Measurements from ENCODE around the gene TMPRSS3. TPM values are rescaled to one million over a fixed set of nuclear protein-coding genes. Genes with fewer than 3 reads are reported as not detected.

Gene TMPRSS3
- total RNA-seq, 1 experiment from 2014 or later, result not detected

- DNase-seq (ENCODE audit: low read depth), result no peak
Measured at GRCh38 chr21:42389449-42389835, 6.4 kb downstream of the TMPRSS3 start.

DNA sequence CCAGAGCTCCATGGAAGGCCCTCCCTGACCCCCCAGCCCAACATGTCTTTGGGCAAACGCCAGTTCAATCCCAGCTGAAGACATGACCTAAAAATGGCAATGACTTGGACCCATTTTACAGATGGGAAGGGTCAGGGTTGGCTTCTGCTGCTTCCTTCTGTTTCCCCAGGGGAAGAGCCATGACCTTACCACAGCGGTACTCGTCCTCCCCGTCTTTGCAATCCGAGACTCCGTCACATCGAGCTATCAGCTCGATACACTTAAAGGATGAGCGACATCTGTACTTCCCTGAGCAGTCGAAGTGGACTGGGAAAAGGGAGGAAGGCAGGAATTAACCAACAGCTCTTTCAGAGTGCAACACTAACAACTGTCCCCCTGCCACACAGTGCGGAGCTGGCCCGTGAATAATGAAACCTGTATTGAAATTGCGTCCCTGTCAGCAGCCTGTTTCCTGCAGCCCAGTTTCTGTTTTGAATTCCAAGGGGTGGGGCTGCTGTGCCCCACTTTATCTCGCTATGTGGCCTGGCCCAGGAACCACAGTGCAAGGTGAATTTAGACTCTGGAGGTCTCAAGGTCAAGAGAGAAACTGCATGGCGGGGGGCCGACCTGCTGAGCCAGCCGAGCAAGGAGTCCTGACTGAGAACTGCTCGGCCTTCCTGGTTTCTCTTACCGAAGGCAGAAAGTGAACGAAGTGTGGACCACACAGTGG, 7.0 kb downstream of the TMPRSS3 start:
- no peak for DNase-seq (ENCODE audit: low read depth)

DNA sequence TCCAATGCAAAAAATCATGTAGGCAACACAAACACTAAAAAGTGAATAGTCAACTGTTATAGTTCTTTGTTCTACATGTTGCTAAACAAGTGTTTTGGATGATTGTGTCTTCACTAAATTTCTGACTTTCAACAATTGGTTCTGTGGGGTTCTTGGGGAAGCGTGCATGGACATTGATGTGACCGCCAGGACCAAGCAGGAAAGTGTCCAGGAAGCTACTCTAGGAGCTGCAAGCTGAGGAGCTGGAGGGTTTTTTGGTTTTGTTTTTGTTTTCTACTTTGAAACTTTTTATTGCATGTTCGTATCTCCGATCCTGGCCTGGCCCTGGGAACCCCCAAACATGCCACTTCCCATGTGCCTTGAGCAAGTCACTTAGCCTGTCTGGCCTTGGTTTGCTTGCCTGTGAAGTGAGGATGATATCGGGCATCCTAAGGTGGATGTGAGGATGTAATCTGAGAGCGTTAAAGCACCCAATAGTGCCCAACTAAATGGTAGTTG, 8.0 kb downstream of the TMPRSS3 start:
- DNase-seq (ENCODE audit: low read depth), result no peak

DNA sequence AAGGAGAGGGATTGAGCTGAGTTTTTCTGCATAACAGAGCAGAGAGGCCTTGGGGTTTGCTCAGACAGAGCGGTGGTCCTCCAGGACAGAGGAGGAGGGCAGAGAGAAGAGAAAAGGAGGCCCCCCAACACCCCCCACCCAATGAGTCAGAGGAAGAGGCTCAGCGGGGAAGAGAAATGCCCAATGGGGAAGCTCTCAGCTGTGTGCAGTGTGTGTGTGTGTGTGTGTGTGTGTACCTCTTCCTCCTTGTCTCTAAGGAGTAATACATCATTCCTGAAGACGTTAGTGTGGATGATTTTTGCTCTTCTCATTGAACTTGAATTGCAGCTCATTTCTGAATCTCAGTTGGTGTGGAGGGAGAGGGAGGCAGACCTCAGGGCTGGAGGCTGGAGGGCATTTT, 8.7 kb downstream of the TMPRSS3 start:
- DNase-seq (ENCODE audit: low read depth), result no peak

DNA sequence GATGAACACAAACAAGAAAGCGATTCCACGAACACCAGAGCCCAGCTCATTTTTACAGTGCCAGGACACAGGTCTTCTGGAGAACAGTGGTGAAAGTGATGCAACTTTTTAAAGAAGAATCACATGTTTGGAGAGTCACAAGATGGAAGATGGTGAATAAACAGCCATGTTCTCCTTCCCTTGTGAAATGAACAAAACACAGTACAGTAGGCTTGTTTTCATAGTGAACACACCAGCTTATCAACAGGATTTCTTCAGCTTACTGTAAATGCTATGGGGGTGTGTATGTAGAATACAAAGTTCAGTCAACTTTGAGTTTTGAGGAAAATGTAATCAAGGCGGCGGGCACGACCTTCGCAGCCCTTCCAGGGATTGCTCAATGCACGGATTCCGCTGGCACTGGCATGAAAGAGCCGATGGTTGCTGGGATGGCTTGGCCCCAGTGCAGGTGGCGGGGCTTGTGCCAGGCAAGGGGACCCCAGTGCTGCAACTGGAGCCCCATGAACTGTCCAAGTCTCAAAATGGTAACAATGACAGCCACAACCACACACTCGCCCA, 9.7 kb downstream of the TMPRSS3 start:
- DNase-seq (ENCODE audit: low read depth), result no peak

DNA sequence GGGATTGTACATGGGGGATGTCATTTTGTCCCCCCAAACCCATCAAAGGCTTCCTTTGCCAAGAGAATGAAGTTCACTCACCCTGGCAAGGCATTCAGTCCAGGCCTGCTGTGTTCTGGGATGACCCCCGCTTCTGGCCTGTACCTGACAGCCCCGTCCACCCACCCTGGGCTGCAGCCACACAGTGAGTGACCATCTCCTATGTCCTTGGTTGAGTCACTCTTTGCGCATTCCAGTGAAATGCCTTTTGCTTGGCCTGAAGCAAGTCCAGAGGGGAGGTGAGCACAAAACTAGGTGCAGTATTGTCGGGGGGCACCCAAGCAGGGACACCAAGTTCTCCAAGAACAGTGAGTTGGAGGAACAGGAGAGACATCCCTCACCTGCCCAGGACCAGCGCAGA, 10.2 kb downstream of the TMPRSS3 start:
- no peak for DNase-seq (ENCODE audit: low read depth)

- no peak for DNase-seq (ENCODE audit: low read depth)
Measured at GRCh38 chr21:42384989-42385388, 10.9 kb downstream of the TMPRSS3 start.

GRCh38 chr21:42384156-42384945, 11.5 kb downstream of the TMPRSS3 start:
- DNase-seq (ENCODE audit: low read depth), result no peak

DNA sequence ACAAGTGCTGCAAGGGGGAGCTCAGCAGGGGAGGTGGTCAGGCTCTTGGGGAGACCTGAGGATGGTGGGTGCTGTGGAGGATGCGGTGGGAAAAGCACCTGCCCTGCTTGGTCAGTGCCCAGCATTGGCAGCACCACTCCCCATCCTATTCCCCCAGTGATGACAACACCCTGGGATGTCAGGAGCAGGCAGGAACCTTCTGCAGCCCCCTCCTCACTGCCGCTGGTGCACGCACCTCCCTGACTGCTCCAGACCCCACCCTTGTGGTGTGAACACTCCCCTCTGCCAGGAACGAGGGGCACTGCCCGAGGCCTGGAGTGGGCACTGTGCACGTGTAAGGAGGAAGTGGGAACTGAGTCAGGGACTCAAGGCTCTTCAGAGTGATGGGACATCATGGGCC, 12.5 kb downstream of the TMPRSS3 start:
- DNase-seq (ENCODE audit: low read depth), result no peak

DNA sequence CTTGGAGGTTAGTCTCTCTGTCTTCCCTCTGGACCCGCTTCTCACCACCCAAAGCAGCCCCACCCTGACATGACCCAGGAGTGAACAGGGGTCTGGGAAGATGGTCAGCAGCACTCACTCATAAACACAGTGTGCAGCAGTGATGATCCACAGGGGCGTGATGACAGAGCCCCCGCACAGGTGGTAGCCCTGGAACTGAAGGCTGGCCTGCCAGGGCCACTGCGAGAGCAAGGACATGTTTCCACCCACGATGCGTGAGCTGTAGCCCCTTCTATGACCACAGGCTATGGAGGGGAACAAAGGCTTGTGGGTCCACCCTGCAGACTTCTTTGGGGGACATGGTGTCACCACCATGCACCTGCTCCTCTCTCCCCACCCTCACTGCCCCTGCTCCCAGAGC, 12.9 kb downstream of the TMPRSS3 start:
- DNase-seq (ENCODE audit: low read depth), result no peak

- no peak for DNase-seq (ENCODE audit: low read depth)
Measured at GRCh38 chr21:42381347-42381984, 14.4 kb downstream of the TMPRSS3 start.

DNA sequence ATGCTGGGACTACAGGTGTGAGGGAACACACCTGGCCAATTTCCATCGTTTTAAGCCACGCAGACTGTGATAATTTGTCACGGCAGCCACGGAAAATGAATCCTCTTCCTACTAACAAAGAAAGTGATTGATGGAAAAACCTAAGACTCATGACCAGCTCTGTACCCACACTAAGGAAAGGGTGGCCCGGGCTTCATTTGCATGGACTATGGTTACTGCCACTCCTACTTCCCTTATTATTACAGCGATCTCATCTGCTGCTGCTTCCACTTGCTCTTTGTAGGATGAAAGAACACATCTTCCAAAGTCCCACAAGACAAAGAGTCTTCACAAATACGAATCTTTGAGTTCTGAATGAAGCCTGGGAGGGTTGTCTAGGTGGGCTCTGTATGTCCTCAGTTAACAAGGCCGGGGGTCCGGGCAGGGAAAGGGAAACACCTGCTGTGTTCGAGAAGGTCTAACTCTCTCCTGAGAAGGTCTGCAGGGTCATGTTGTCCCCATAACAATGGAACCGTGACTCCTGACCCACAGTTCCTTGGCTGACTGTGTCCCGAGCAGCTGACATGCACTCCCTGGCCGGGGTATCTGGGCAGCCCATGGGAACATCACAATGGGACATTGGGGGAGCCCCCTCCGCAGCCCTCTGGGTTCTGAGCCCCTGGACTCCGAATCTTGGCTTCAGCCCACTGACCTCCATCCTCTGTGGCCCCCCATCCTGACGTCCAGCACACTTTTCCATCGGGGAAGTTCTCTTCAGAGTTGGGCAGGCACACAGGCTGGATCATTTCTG, 16.2 kb downstream of the TMPRSS3 start:
- DNase-seq (ENCODE audit: low read depth), result no peak

DNA sequence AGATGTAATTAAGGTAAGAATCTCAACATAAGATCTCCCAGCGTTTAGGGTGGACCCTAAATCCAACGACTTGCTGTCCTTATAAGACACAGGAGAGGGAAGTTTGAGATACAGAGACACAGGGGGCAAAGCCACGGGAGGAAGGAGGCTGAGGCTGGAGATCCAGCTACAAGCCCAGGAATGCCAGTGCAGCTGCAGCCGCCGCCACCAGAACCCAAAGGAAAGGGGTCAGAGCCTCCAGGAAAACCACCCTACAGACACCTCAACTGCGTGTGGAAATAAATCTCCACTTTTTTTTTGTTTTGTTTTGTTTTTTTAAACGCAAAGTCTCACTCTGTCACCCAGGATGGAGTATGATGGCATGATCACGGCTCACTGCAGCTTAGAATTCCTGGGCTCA, 17.4 kb downstream of the TMPRSS3 start:
- no peak for DNase-seq (ENCODE audit: low read depth)

GRCh38 chr21:42377951-42378340, 17.9 kb downstream of the TMPRSS3 start:
- no peak for DNase-seq (ENCODE audit: low read depth)

GRCh38 chr21:42377211-42377950, 18.5 kb downstream of the TMPRSS3 start:
- DNase-seq (ENCODE audit: low read depth), result no peak

GRCh38 chr21:42376338-42376982, 19.4 kb downstream of the TMPRSS3 start:
- DNase-seq (ENCODE audit: low read depth), result no peak

DNA sequence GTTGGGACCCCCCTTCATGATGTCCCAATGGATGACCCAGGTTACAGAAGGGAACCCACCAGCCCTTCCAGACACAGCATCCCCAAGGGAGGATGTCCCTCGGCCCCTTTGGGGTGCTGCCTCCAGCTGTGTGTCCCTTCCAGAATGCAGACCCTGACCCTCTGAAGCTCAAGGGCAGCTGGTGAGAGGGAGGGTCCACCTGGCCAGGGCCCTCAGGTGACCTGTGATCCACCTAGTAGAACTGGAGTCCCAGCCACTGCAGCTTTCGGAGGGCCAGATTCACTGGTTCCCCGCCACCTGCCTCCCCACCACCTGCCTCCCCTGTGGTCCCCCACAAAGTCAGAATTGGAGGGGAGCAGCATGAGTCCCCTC, 19.9 kb downstream of the TMPRSS3 start:
- no peak for DNase-seq (ENCODE audit: low read depth)

DNA sequence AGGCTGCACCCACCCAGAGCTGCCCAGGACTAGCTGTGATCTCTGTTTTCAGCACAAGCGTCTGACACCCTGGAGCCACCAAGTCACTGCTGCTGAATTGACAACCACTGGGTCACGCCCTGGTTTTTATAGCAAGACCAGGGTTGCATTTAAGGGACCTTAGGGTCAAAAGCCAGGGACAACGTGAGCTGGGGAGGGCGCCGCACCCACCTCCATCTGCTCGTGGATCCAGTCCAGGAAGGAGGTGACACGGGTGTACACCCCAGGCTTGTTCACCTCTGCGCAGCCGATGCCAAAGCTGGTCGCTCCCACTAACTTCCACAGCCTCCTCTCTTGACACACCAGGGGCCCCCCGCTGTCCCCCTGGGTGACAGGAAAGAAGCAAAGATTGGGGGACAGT, 20.3 kb downstream of the TMPRSS3 start:
- DNase-seq (ENCODE audit: low read depth), result no peak

- DNase-seq (ENCODE audit: low read depth), result no peak
Measured at GRCh38 chr21:42374864-42375499, 20.9 kb downstream of the TMPRSS3 start.

DNA sequence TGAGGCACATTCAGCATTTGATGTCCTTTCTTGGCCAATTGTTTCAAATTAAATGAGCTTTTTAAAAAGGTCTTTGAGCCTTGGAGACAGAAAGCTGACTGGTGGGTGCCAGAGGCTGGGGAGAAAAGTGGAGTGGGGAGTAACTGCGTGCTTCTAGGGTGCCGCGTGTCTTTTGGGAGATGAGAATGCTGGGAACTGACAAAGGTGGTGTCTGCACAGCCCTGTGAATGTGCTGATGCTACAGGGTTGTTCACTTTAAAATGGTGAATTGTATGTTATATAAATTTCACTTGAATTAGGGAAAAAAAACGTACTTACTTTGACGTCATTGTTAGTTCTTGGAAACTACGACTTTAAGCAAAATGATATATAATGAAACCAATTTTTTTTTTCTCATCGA, 21.4 kb downstream of the TMPRSS3 start:
- no peak for DNase-seq (ENCODE audit: low read depth)
